ENCODE data around the gene ISM1.

- TF ChIP-seq POLR2A (IDR thresholded peaks at IDR 0.05) (no peak), CTCF (IDR thresholded peaks at IDR 0.05) (no peak)
Observed at GRCh38 chr20:13250251-13250650, 29.2 kb downstream of the ISM1 start.
